HG02763 (cell line): ENCODE measurements around the gene HPS6.

Experiments used
- ATAC-seq: cut with Tn5 transposase; IDR thresholded peaks from one replicate; pipeline ENCODE4 v1.9.1; 2021; ENCODE audit warnings: mild to moderate bottlenecking, moderate library complexity; ENCODE audit not compliant: unreplicated experiment

The HPS6 gene

DNA sequence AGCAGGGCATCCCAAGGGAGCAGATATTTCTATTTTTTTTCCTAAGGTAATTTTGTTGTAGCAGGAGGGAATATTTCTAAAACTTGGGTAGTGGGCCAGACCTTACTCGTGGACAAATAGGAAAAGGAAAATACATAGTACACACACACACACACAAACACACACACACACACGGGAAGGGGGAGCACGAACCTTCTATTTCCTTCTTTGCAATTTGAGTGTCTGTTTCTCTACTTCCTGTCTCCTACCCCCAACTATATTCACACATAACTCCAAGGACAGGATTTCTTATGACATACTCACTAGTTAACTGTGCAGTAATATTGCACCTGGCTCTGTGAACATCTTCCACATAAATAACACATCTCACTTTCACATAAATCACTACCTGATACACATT is 50.6 kb downstream of the HPS6 start:
- ATAC-seq: no peak

DNA sequence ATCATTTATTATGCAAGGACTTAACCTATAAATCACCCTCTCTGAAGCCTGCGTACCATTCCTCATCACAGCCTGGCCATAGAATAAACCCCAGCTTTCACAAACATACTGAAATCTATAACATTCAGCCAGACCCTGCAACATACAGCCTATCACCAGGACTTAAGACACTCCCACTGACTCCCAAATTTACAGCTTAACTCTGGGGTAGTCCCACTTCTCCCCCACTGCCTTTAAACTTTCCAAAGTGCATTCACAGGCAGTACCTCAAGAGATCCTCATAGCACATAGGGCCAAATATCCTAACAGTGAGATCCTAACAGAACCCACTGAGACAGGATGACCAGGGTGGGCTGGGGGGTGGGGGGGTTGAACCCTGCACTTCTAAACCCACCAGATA is 51.5 kb downstream of the HPS6 start:
- ATAC-seq: no peak
